Adrenal gland (tissue), 12 donors: ENCODE results near the gene FGD5. TPM values are rescaled to one million over a fixed set of nuclear protein-coding genes. Genes with fewer than 3 reads are reported as not detected.

Experiments
- DNase-seq, 7 donors: peaks; one replicate each; pipeline ENCODE4 v3.0.0-alpha.2; 2019 to 2020
- H3K27ac ChIP-seq, 5 donors: fragments of 200-600 bp; sonication (generic) in 4 of 5; 1 replicate in 3 of 5; 2 replicates in 2 of 5; pipeline versions ENCODE4 v1.5.1 to v1.8.0; 2016 to 2020; ENCODE audit warnings: mild to moderate bottlenecking in 1 of 5
- H3K27me3 ChIP-seq: fragments of 200-600 bp; 2 replicates; pipeline ENCODE4 v1.8.0; 2021
- H3K36me3 ChIP-seq, 2 donors: fragments of 200-600 bp; replicated peaks in 1 of 2; 1 replicate in 1 of 2; 2 replicates in 1 of 2; pipeline versions ENCODE4 v1.5.1 to v1.8.0; 2018 to 2022
- H3K4me1 ChIP-seq, 2 donors: fragments of 200-600 bp; replicated peaks in 1 of 2; 1 replicate in 1 of 2; 2 replicates in 1 of 2; pipeline versions ENCODE4 v1.5.1 to v1.8.0; 2018 to 2021
- H3K4me3 ChIP-seq, 4 donors: fragments of 200-600 bp; sonication (generic) in 3 of 4; one replicate each; pipeline ENCODE4 v1.5.1; 2016 to 2018
- H3K9me3 ChIP-seq, 3 donors: fragments of 200-600 bp; sonication (generic) in 1 of 3; replicated peaks in 1 of 3; 1 replicate in 2 of 3; 2 replicates in 1 of 3; pipeline versions ENCODE4 v1.5.1 to v1.8.0; 2016 to 2021
- POLR2A ChIP-seq, 2 donors: fragments of 450-650 bp; IDR thresholded peaks; one replicate each; pipeline ENCODE4 v1.6.1; 2017; ENCODE audit warnings: antibody characterized with exemption in 2 of 2, mild to moderate bottlenecking in 2 of 2, moderate library complexity in 1 of 2
- WGBS, 4 donors: extraction: QIAGEN DNeasy Blood & Tissue Kit in 2 of 4; methylation state at CpG; one replicate each; pipeline versions ENCODE4 v1.1.5 to v1.1.7; 2013 to 2017; 5-methylcytosine and 5-hydroxymethylcytosine counted together
- intact Hi-C, 2 donors: fragments of 100-400 bp; cut with DNase I; formaldehyde crosslinking; loops; one replicate each; pipeline versions ENCODE4 v1.14.1 to v1.15.0; 2022 to 2023
- polyA plus RNA-seq, 3 donors: library from polyadenylated mRNA; stranded (reverse); fragments of 200-250 nt in 2 of 3; fragments of 350-450 nt in 1 of 3; fragmentation: Illumina TruSeq in 1 of 3; extraction: RNeasy Lipid Tissue Mini Kit (QIAGEN cat#74804) in 1 of 3; gene quantifications; one replicate each; pipeline ENCODE4 v1.2.3, GENCODE V29; 2013 to 2014
- total RNA-seq, 9 donors: library from RNA; depleted of rRNA in 4 of 9; stranded (reverse); fragments of >200 nt in 4 of 9; fragments of 120-200 nt in 1 of 9; fragmentation: NEBNext Ultra II Directional in 1 of 9; extraction: Animal tissue kit (Norgen Biotek cat#: 25700) in 1 of 9; gene quantifications; one replicate each; pipeline versions ENCODE4 v1.1.0 to v1.2.4, GENCODE V29; 2013 to 2023
- TF ChIP-seq, protein P1 (sequence below), 6 experiments: fragments of 450-650 bp in 4 of 6; fragments of 200-600 bp in 2 of 6; sonication (generic) in 1 of 6; IDR thresholded peaks; 1 replicate in 5 of 6; 2 replicates in 1 of 6; pipeline versions ENCODE4 v1.5.1 to v1.8.0; 2016 to 2021; ENCODE audit warnings: antibody characterized with exemption in 6 of 6, mild to moderate bottlenecking in 2 of 6, moderate library complexity in 1 of 6
- donor health status: healthy with polysubstance abuse.
- donor health status: Bipolar disorder and iron deficiency.
- donor health status: DM: yes; HTN: yes; CAD: no.
- donor health status: DM: no; HTN: no; CAD: no.
- donor health status: DM: no; HTN: no; CAD: no.
- donor health status: DM: yes; HTN: yes; CAD: no.

The FGD5 gene
- total and polyA plus RNA-seq, 12 donors, result 4.9 to 21.4 (median 11.2) TPM

DNA sequence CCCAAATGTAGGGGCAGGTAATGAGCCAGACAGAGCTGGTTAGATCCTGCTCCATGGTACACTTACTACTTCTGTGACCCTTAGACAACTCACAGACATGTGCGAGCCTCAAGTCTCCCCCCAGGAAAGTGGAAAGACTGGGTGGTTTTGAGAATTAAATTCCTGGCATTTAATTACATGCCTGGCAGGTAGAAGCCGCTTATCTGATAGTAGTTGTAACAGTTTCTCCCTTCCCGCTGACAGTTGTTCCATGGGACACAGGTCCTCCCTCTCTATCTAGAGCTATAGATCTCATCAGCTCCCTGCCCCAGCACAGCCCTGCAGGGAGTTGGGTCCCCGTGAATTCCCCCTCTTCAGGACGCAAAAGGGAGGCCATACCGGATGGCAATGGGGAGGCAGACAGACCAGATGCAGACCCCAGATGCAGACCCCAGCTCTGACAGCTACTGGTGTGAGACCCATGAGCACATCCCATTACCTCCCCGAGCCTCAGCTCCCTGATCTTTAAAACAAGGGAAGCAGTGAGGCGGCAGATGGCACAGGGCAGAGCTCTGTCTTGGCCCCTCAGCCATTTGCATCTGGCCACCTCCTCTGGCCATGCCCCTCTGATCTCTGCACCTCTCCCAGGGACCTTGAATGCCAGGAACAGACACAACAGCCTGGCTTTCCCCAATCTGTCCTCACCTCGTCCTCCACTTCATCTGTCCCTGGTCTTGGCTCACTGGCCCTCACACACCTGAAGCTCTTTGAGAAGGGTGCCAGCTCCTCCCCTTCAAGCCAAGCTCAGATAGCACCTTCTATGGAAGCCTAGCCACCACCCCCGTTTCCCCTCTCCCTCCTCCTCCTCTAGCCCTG, 94.5 kb downstream of the FGD5 start:
- DNase-seq, result peak in 1 of 7 donors; percentile 39
- no peak for TF ChIP-seq POLR2A (IDR thresholded peaks at IDR 0.05)
- TF ChIP-seq, protein P1, sequence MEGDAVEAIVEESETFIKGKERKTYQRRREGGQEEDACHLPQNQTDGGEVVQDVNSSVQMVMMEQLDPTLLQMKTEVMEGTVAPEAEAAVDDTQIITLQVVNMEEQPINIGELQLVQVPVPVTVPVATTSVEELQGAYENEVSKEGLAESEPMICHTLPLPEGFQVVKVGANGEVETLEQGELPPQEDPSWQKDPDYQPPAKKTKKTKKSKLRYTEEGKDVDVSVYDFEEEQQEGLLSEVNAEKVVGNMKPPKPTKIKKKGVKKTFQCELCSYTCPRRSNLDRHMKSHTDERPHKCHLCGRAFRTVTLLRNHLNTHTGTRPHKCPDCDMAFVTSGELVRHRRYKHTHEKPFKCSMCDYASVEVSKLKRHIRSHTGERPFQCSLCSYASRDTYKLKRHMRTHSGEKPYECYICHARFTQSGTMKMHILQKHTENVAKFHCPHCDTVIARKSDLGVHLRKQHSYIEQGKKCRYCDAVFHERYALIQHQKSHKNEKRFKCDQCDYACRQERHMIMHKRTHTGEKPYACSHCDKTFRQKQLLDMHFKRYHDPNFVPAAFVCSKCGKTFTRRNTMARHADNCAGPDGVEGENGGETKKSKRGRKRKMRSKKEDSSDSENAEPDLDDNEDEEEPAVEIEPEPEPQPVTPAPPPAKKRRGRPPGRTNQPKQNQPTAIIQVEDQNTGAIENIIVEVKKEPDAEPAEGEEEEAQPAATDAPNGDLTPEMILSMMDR (IDR thresholded peaks at IDR 0.05), result no peak
- no peaks in the 10 kb centered on the region for H3K4me1 ChIP-seq
- H3K4me3 ChIP-seq, result no peak overlapping the region
- no peak overlapping the region for H3K27ac ChIP-seq
- no peaks in the 10 kb centered on the region for H3K9me3 ChIP-seq
- no peaks in the 10 kb centered on the region for H3K27me3 ChIP-seq
- H3K36me3 ChIP-seq, result no peaks in the 10 kb centered on the region
- intact Hi-C loops, result loop anchor here in 1 of 2 donors (5.0 kb wide), 1 partner anchor 231 kb away; no protein-coding TSS in a partner anchor
- 64 to 83% (median 72%) methylated on average over 6 to 10 of the region's 10 CpGs for WGBS, 4 donors

DNA sequence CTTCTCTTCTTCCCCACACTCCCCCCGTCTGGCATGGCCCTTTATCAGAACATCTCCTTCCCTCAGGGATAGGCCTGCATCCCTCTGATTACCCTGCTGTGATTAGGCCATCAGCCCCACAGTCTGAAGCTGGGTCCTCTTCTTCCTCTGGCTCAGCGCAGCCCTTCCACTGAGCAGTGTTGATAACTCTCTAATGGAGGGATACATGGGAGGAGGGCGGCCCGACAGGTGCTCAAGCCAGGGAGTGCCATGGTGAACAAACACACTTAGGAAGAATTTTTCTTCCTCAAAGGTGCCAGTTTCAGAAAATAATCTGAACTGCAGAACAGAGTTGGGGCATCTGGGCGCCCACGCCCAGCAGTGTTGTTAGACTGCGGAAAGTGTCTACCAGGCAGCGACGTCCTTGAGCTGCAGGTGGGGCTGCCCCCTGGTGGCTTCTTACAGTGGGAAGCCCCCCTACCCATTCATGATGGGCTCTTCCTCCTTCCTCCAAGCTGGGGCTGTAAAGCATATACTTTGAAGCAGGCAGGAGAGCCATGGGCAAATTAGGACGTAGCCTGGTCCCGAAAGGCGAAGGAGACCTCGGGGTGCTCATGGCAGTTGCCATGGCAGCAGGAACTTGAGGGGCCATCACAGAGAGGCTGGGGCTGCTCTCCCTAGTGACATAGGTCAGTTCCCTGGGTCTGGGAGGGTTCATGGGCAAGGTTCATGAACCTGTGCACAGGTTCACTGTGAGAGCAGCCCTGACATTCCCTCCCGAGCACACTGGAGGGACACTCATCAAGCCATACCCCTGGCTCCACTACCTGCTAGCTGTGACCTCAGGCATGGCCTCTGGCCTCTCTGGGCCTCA, 95.4 kb downstream of the FGD5 start:
- H3K9me3 ChIP-seq, result no peaks in the 10 kb centered on the region
- no peak overlapping the region for H3K27ac ChIP-seq
- no peaks in the 10 kb centered on the region for H3K27me3 ChIP-seq
- no peaks in the 10 kb centered on the region for H3K36me3 ChIP-seq
- WGBS, 4 donors, result 76 to 84% (median 82%) methylated on average over 9 to 14 of the region's 14 CpGs
- TF ChIP-seq, protein P1 (IDR thresholded peaks at IDR 0.05), result no peak
- no peak for TF ChIP-seq POLR2A (IDR thresholded peaks at IDR 0.05)
- H3K4me1 ChIP-seq, result no peaks in the 10 kb centered on the region
- DNase-seq, result peak in 1 of 7 donors; percentile 50
- intact Hi-C loops, result loop anchor here in 1 of 2 donors (5.0 kb wide), 1 partner anchor 232 kb away; no protein-coding TSS in a partner anchor
- no peak overlapping the region for H3K4me3 ChIP-seq

DNA sequence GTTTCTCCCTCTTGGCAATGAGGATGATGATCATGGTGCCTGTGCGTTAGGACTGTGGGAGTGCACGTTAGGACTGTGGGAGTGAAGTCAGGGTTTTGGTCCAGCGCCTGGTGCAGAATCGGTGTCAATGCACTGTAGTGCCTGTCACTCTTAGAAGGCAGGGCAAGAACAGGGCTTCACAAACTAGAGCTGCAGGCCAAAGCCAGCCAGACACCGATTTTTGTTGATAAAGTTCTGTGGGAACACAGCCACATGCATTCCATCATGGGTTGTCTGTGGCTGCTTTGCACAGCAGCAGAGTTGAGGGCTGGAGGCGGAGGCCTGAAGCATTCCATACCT, 96.0 kb downstream of the FGD5 start:
- intact Hi-C loops, result loop anchor here in 1 of 2 donors (5.0 kb wide), 1 partner anchor 232 kb away; no protein-coding TSS in a partner anchor
- Histone ChIP-seq H3K4me1 (no peaks in the 10 kb centered on the region), H3K27me3 (no peaks in the 10 kb centered on the region), H3K27ac (no peak overlapping the region), H3K4me3 (no peak overlapping the region), H3K36me3 (no peaks in the 10 kb centered on the region), H3K9me3 (no peaks in the 10 kb centered on the region)
- DNase-seq, result peak in 1 of 7 donors; percentile 39
- WGBS, 4 donors, result 67 to 84% (median 69%) methylated on average over 5 to 6 of the region's 6 CpGs
- TF ChIP-seq, protein P1 (IDR thresholded peaks at IDR 0.05), result no peak
- TF ChIP-seq POLR2A (IDR thresholded peaks at IDR 0.05), result no peak

- peak in 1 of 7 donors; percentile 51 for DNase-seq
- intact Hi-C loops, result no loop called here
- Histone ChIP-seq H3K27me3 (no peaks in the 10 kb centered on the region), H3K36me3 (no peaks in the 10 kb centered on the region), H3K4me1 (peaks cover 0 to under 1% of the 10 kb centered on the region in 2 donors), H3K27ac (no peak overlapping the region), H3K9me3 (no peaks in the 10 kb centered on the region), H3K4me3 (no peak overlapping the region)
- WGBS, 4 donors, result 6 to 81% (median 81%) methylated on average over 2 to 3 of the region's 3 CpGs
- TF ChIP-seq, protein P1 (IDR thresholded peaks at IDR 0.05), result no peak
- no peak for TF ChIP-seq POLR2A (IDR thresholded peaks at IDR 0.05)
Measured at GRCh38 chr3:14915636-14916222, 97.0 kb downstream of the FGD5 start.
